Stimulated activated memory B cell treated with anti-CD40 and anti-IgM and Interleukin-4, amounts not matched to agents 10 μg/mL and 1 μg/mL and 100 μg/mL, for 72 hours (primary cell): ENCODE measurements around the gene BICRA.
"Not testable (repeated sequence)": the region's sequence is repeated elsewhere in the genome, so short reads cannot be mapped to it uniquely, and the experiment has no call there.

Experiments used
- ATAC-seq: fragments of 150-1000 bp; cut with Tn5 transposase; 2 replicates; pipeline ENCODE4 v1.10.0; 2021
- H3K27ac Mint-ChIP-seq: one replicate; pipeline ENCODE4 v1.8.0; 2022; ENCODE audit warnings: mild to moderate bottlenecking, mixed read lengths
- H3K27me3 Mint-ChIP-seq: one replicate; pipeline ENCODE4 v1.8.0; 2022; ENCODE audit warnings: mixed read lengths
- H3K36me3 Mint-ChIP-seq: one replicate; pipeline ENCODE4 v1.8.0; 2022; ENCODE audit warnings: mixed read lengths
- H3K4me1 Mint-ChIP-seq: one replicate; pipeline ENCODE4 v1.8.0; 2022; ENCODE audit warnings: mixed read lengths
- H3K4me3 Mint-ChIP-seq: one replicate; pipeline ENCODE4 v1.8.0; 2022; ENCODE audit warnings: mild to moderate bottlenecking, moderate library complexity, mixed read lengths
- H3K9me3 Mint-ChIP-seq: one replicate; pipeline ENCODE4 v1.8.0; 2022; ENCODE audit warnings: mixed read lengths

Gene BICRA

GRCh38 chr19:47595944-47596343 lies 13.0 kb upstream of the BICRA start:
- H3K27ac Mint-ChIP-seq = no peak overlapping the region
- H3K4me3 Mint-ChIP-seq = no peak overlapping the region
- no peak for ATAC-seq

GRCh38 chr19:47598407-47599349 lies 10.3 kb upstream of the BICRA start:
- no peak for ATAC-seq
- Mint-ChIP-seq H3K9me3 (no peaks in the 10 kb centered on the region), H3K27ac (no peak overlapping the region), H3K36me3 (no peaks in the 10 kb centered on the region), H3K4me1 (peaks cover 27% of the 10 kb centered on the region), H3K4me3 (no peak overlapping the region), H3K27me3 (peaks cover 59% of the 10 kb centered on the region)

More at GRCh38 chr19:47595944-47596343, 13.0 kb upstream of the BICRA start:
- Mint-ChIP-seq H3K36me3 (no peaks in the 10 kb centered on the region), H3K4me1 (peaks cover 24% of the 10 kb centered on the region), H3K27me3 (peaks cover 44% of the 10 kb centered on the region), H3K9me3 (no peaks in the 10 kb centered on the region)

DNA sequence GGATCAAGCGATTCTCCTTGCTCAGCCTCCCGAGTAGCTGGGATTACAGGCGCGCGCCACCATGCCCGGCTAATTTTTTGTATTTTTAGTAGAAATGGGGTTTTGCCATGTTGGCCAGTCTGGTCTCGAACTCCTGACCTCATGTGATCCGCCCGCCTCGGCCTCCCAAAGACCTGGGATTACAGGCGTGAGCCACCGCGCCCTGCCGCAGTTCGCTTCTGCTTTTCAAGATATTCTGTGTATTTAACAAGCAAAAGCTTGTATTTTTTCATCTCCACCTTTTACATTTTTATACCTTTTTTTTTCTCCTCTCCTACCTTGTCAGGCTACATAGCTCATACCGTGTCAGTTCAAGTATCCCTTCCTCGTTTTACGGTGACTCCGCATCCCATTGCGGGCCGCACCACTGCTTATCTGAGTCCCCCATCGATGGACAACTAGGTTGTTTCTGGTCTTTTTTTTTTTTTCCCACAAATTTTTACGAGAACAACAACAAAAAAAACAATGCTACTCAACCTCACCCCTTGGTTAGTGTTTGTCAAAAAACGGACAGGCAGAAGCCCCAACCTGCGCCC lies 9.2 kb upstream of the BICRA start:
- H3K36me3 Mint-ChIP-seq, H3K9me3 Mint-ChIP-seq, ATAC-seq: not testable (repeated sequence)
- peaks cover 61% of the 10 kb centered on the region for H3K27me3 Mint-ChIP-seq
- peak overlapping the region; percentile 87 for H3K27ac Mint-ChIP-seq
- peak overlapping the region; percentile 91 for H3K4me3 Mint-ChIP-seq
- peaks cover 27% of the 10 kb centered on the region for H3K4me1 Mint-ChIP-seq

- Mint-ChIP-seq H3K4me3 (peak overlapping the region; percentile 91), H3K4me1 (peaks cover 27% of the 10 kb centered on the region), H3K27ac (peak overlapping the region; percentile 87), H3K27me3 (peaks cover 60% of the 10 kb centered on the region), H3K9me3 (no peaks in the 10 kb centered on the region), H3K36me3 (no peaks in the 10 kb centered on the region)
- peak; percentile 99 for ATAC-seq
Measured at GRCh38 chr19:47600246-47601179, 8.4 kb upstream of the BICRA start.

GRCh38 chr19:47601180-47601904 lies 7.6 kb upstream of the BICRA start:
- no peak for ATAC-seq
- Mint-ChIP-seq H3K9me3 (no peaks in the 10 kb centered on the region), H3K36me3 (no peaks in the 10 kb centered on the region), H3K4me1 (peaks cover 21% of the 10 kb centered on the region), H3K4me3 (peak overlapping the region; percentile 91), H3K27ac (peak overlapping the region; percentile 87), H3K27me3 (peaks cover 51% of the 10 kb centered on the region)

DNA sequence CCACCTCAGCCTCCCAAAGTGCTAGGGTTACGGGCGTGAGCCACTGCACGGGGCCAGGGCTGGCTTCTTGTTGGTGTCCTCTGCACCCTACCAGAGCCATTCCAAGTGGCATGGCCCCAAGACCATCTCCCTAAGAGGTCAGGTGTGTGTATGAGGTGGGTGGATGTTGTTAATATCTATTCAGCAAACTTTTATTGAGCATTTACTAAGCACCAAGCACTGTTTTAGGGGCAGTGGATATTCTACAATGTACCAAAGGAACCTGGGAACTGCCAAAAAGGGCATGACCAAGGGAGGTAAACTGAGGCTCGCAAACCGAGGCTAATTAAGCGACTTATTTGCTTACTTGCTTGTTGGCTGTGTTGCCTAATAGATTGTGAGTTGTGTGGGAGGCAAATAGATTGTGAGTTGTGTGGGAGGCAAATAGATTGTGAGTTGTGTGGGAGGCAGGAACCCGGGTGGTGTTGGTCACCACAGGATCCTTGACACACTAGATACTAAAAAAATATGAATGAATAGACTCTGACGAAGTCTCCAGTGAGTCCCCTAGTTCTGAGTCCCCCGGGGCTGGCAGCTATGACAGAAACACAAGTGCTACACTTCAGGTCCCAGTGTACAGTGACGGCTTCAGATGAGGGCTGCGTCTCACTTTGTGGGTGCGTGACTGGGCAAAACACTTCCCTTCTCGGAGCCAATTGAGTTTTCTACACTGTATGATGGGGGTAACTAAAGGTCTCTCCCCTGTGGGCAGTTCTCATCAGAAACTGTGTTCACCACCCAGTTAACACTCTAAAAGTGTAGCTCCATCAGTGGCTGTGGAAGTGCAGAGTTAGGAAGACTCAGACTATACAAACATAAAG lies 5.0 kb upstream of the BICRA start:
- Mint-ChIP-seq H3K36me3 (no peaks in the 10 kb centered on the region), H3K27me3 (peaks cover 37% of the 10 kb centered on the region), H3K9me3 (no peaks in the 10 kb centered on the region), H3K4me3 (no peak overlapping the region), H3K27ac (no peak overlapping the region), H3K4me1 (peaks cover 17% of the 10 kb centered on the region)
- ATAC-seq = no peak

DNA sequence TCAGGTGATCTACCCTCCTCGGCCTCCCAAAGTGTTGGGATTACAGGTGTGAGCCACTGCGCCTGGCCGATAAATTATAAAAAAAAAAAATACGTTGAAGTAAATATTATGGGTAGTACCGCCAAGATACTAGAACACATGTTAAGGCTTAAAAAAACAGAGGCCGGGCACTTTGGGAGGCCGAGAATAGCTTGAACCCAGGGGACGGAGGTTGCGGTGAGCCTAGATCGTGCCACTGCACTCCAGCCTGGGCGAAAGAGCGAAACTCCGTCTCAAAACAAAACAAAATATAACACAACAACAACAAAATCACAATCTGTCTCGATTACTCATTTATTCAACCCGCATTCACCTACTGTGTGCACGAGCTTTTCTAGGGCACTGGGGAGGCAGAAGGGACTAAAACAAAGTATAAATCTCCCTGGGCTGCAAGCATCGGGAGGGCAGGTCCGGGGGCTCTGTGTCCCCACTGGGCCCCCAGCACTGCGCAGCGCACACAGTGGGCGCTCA lies 1.3 kb upstream of the BICRA start:
- Mint-ChIP-seq H3K27ac (peak overlapping the region; percentile 87), H3K4me1 (peaks cover 16% of the 10 kb centered on the region), H3K9me3 (no peaks in the 10 kb centered on the region), H3K36me3 (no peaks in the 10 kb centered on the region), H3K27me3 (peaks cover 13% of the 10 kb centered on the region), H3K4me3 (peak overlapping the region; percentile 80)
- ATAC-seq = no peak

- peaks cover 23% of the 10 kb centered on the region for H3K4me1 Mint-ChIP-seq
Measured at GRCh38 chr19:47608074-47608918, 638 bp upstream of the BICRA start.

DNA sequence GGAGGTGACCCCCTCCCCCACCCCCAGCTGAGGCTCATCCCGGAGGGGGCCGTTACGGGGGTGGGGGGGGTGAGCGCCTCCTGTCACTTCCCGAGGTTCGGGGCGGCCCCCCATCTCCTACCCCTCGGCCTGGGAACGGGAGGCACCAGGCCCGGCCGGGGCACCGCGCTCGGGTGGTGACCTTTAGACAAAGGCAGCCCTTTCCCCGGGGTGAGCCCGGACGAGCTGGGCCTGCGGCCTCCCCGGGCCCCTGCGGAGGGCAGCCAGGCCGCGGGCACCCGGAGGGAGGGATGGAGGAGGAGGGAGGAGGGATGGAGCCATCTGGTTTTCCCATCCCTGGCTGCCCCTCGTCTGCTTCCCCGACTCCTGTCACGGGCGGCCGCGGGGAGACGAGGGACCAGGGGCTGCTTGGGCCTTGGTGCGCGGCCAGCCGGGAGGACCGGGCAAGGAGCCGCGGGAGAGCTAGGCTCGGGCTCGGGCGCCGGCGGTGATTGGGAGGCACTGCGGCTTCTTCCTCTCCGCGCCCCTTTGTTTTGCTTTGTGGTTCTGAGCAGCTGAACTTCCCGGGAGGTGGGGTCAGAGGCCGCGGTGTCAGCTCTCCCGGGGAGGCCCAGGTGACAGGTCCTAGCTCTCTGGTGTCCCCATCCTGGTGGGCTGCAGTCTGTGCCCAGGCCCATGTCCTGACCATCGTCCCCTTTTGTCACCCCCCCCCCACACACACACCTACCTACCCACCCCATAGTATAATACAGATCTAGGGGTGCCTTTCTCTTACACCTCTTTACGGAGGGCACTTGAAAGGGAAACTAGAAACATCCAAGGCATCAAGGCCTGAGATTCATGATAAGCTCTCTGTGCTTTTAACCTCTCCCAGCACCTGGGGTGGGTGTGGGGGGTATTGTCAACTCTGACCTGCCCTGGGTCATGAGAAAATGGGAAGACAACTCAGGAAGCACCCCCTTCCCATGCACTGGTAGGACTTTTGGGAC lies 1.3 kb downstream of the BICRA start:
- ATAC-seq = peak; percentile 1
- Mint-ChIP-seq H3K27ac (peak overlapping the region; percentile 87), H3K4me3 (peak overlapping the region; percentile 95), H3K36me3 (peaks cover 12% of the 10 kb centered on the region), H3K27me3 (no peaks in the 10 kb centered on the region), H3K9me3 (no peaks in the 10 kb centered on the region), H3K4me1 (peaks cover 34% of the 10 kb centered on the region)

More at GRCh38 chr19:47608074-47608918, 638 bp upstream of the BICRA start:
- no peaks in the 10 kb centered on the region for H3K36me3 Mint-ChIP-seq
- peak; percentile 96 for ATAC-seq
- peaks cover 6% of the 10 kb centered on the region for H3K27me3 Mint-ChIP-seq
- peak overlapping the region; percentile 80 for H3K4me3 Mint-ChIP-seq
- H3K27ac Mint-ChIP-seq = peak overlapping the region; percentile 87
- no peaks in the 10 kb centered on the region for H3K9me3 Mint-ChIP-seq

- H3K9me3 Mint-ChIP-seq = no peaks in the 10 kb centered on the region
- no peaks in the 10 kb centered on the region for H3K27me3 Mint-ChIP-seq
- H3K4me3 Mint-ChIP-seq = peak overlapping the region; percentile 95
- no peak for ATAC-seq
- peaks cover 16% of the 10 kb centered on the region for H3K36me3 Mint-ChIP-seq
- peaks cover 41% of the 10 kb centered on the region for H3K4me1 Mint-ChIP-seq
- H3K27ac Mint-ChIP-seq = peak overlapping the region; percentile 87
Measured at GRCh38 chr19:47610902-47611301, 2.0 kb downstream of the BICRA start.

GRCh38 chr19:47613165-47614020 lies 4.5 kb downstream of the BICRA start:
- no peak for ATAC-seq
- H3K4me3 Mint-ChIP-seq = no peak overlapping the region
- no peaks in the 10 kb centered on the region for H3K27me3 Mint-ChIP-seq
- H3K36me3 Mint-ChIP-seq = peaks cover 16% of the 10 kb centered on the region
- H3K4me1 Mint-ChIP-seq = peaks cover 54% of the 10 kb centered on the region
- no peak overlapping the region for H3K27ac Mint-ChIP-seq
- H3K9me3 Mint-ChIP-seq = no peaks in the 10 kb centered on the region
